GM12865 (cell line): ENCODE data around the gene IL15RA.

ENCODE experiments used
- DNase-seq: peaks from one replicate; pipeline ENCODE4 v3.0.0; 2010; ENCODE audit warnings: low read depth
- H3K4me3 ChIP-seq: 2 replicates; pipeline ENCODE4 v1.5.1; 2011; ENCODE audit warnings: mild to moderate bottlenecking, low read depth, low read length, control low read depth
- TF ChIP-seq, protein P1 (sequence below): IDR thresholded peaks from 2 replicates; pipeline ENCODE4 v1.5.1; 2011; ENCODE audit warnings: low read length, control low read depth, low read depth, inconsistent platforms; ENCODE audit not compliant: insufficient read depth; ENCODE audit errors: missing control alignments

IL15RA gene, protein sequence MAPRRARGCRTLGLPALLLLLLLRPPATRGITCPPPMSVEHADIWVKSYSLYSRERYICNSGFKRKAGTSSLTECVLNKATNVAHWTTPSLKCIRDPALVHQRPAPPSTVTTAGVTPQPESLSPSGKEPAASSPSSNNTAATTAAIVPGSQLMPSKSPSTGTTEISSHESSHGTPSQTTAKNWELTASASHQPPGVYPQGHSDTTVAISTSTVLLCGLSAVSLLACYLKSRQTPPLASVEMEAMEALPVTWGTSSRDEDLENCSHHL

DNA sequence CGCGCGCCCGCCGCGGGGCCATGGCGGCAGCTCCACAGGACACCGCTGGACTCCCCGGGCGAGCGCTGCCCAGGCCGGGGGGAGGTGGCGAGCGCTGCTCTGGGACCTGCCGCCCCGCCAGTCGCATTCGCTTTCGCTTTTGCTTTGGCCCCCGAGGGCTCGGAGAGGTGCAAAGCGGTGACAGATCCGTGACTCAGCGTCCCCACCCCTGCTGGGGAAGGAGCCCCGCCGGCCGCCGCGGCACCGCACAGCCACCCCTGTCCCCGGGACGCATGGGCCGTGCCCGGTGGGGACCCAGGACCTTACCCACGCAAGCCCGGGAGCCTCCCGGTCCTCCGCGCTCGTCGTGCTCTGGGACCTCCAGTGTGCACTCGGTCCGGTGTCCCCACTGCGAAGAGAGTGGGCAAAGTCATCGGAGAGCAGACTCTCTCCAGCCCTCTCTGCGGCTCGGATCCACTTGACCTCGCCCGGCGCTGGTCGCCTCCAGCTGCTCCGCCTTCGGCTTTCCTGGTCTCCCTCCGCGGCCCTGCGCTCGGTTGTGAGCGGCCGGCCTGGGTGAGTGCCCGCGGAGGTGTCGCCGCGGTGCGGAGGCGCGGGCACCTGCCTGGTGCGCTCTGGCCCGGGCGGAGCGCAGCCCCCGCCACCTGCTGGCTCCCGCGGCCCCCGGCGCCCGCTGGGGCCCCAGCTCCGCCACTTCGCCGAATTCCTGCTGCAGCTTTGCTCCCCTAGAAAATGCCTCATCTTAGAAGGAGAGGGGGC is at the start of gene IL15RA:
Gene IL15RA, minus strand, starts transcription at position 73 of the 759 bp plus-strand sequence. Its CDS starts 51 bp downstream, at position 22.
- H3K4me3 ChIP-seq = peak within 1 kb of the TSS; percentile 83
- DNase-seq = peak; percentile 88
- TF ChIP-seq, protein P1, sequence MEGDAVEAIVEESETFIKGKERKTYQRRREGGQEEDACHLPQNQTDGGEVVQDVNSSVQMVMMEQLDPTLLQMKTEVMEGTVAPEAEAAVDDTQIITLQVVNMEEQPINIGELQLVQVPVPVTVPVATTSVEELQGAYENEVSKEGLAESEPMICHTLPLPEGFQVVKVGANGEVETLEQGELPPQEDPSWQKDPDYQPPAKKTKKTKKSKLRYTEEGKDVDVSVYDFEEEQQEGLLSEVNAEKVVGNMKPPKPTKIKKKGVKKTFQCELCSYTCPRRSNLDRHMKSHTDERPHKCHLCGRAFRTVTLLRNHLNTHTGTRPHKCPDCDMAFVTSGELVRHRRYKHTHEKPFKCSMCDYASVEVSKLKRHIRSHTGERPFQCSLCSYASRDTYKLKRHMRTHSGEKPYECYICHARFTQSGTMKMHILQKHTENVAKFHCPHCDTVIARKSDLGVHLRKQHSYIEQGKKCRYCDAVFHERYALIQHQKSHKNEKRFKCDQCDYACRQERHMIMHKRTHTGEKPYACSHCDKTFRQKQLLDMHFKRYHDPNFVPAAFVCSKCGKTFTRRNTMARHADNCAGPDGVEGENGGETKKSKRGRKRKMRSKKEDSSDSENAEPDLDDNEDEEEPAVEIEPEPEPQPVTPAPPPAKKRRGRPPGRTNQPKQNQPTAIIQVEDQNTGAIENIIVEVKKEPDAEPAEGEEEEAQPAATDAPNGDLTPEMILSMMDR = peak; percentile 42

DNA sequence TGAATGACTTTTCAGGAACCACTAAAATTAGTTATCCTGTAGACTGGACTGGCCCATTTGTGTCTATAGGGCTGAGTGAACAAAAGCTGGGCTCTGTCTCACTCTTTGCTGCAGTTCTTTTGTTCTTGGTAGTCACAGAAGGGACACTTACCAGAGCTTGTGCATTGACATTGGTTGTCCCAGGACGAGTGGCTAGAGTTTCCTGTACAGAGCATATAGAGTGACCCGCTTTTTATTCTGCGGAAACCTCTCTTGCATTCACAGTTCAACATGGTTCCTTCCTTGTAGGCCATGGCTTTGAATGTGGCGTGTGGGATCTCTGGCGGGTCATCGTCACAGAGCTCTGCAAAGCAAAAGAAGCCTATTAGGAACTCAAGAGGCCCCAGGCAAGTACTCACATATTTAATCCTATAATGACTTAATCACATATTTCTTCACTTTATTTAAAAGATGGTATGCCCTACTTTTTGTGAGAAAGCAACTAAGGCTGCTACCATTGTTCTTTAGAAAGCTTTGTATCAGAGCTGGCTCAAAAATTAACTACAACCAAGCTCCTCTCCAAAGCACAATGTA is 48.4 kb upstream of the IL15RA start:
- DNase-seq = no peak
- TF ChIP-seq, protein P1 = no peak
- H3K4me3 ChIP-seq = no peak overlapping the region

DNA sequence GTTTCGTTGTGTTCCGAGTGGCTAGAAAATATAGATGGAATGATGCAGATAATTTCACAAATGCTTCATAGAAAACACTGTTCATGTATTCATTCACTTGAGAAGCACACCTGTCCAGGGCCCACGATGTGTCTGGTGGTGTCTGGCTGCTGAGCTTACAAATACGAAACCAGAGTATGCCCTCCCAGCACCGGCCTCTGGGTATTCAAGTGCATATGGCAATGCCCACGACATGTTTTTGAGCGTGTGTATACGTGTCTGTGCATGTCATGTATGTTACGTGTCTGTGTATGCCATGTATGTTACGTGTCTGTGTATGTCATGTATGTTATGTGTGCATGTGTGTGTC is 47.0 kb upstream of the IL15RA start:
- TF ChIP-seq, protein P1 = no peak
- no peak overlapping the region for H3K4me3 ChIP-seq
- no peak for DNase-seq

DNA sequence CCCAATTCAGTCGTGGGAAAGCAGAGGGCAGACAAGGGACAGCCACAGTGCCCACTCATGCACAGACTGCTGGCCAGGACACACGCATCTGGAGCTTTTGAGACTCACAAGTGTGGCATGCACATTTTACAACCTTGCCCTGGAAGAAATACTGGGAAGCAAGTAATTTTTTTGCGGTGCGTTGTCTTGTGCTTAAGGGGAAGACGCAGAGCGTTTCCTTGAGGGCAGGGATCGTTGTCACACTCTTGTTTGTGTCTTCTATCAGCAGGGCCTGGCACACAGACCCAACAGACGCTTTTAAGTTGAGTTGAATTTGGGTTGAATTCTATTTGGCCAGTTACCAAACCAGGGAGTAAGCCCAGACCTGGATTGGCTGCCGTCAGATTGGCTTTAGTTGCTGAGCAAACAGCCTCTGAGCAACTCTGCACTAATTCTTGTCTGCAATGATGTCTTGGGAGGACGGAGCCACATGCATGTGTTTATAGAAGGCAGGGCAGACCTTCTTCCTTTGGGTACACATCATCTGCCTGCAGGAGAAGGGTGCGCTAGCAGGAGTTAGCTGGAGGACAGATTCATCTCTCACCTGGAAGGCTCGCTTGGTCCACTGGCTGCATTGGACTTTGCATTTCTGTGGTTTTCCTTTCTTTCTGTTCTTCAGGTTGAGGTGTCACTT is 46.5 kb upstream of the IL15RA start:
- DNase-seq = no peak
- TF ChIP-seq, protein P1 = no peak
- no peak overlapping the region for H3K4me3 ChIP-seq

DNA sequence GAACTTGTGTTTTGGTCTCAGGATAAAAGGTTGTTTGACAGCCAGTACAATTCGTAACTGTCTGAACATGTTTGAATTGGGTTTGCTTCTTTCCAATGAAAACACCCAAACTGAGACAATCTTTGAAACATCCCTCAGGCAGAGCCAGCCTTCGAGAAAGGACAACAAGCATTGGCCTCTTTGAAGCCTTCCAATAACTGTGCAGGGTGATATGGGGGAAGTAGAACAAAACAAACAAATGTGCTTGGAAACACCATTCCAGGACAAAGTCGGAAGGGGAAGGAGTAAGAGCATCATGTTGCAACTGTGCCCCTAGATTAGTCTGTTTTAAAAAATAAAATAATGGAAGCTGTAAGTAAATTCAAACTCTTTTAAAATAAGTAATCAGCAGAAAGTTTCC is 45.3 kb upstream of the IL15RA start:
- DNase-seq = no peak
- TF ChIP-seq, protein P1 = no peak
- no peak overlapping the region for H3K4me3 ChIP-seq

DNA sequence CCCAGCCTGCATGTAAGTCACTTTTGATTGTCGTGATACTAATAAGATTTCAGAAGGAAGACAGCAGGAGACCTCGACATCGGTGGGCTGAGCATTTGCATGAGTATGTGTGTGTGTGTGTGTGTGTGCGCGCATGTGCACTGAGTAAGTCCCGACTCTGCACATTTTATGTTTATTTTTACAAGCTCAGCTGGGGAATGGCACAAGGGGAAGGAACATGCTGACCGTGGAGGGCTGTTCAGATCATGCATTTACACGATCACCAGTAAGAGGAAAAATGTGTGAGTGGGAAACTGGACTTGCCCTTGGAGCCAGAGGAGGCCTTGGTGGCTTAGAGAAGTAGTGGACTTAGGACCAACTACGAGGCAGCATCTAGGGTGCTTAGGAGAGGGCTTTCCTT is 43.5 kb upstream of the IL15RA start:
- no peak overlapping the region for H3K4me3 ChIP-seq
- TF ChIP-seq, protein P1 = no peak
- no peak for DNase-seq
